VCaP (cell line): Measurements from ENCODE around the gene KRTAP12-2.

Source experiments
- H3K27ac ChIP-seq: fragments of 450-650 bp; 2 replicates; pipeline ENCODE4 v1.5.1; 2017
- TF ChIP-seq, protein P1 (sequence below): fragments of 450-650 bp; conservative IDR thresholded peaks from 2 replicates; pipeline ENCODE4 v1.5.1; 2017; ENCODE audit warnings: mild to moderate bottlenecking, moderate library complexity

KRTAP12-2 gene

GRCh38 chr21:44706026-44706705, 39.4 kb upstream of the KRTAP12-2 start:
- TF ChIP-seq, protein P1, sequence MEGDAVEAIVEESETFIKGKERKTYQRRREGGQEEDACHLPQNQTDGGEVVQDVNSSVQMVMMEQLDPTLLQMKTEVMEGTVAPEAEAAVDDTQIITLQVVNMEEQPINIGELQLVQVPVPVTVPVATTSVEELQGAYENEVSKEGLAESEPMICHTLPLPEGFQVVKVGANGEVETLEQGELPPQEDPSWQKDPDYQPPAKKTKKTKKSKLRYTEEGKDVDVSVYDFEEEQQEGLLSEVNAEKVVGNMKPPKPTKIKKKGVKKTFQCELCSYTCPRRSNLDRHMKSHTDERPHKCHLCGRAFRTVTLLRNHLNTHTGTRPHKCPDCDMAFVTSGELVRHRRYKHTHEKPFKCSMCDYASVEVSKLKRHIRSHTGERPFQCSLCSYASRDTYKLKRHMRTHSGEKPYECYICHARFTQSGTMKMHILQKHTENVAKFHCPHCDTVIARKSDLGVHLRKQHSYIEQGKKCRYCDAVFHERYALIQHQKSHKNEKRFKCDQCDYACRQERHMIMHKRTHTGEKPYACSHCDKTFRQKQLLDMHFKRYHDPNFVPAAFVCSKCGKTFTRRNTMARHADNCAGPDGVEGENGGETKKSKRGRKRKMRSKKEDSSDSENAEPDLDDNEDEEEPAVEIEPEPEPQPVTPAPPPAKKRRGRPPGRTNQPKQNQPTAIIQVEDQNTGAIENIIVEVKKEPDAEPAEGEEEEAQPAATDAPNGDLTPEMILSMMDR = no peak
- H3K27ac ChIP-seq = no peak overlapping the region

GRCh38 chr21:44704636-44705001, 37.9 kb upstream of the KRTAP12-2 start:
- TF ChIP-seq, protein P1 = no peak

DNA sequence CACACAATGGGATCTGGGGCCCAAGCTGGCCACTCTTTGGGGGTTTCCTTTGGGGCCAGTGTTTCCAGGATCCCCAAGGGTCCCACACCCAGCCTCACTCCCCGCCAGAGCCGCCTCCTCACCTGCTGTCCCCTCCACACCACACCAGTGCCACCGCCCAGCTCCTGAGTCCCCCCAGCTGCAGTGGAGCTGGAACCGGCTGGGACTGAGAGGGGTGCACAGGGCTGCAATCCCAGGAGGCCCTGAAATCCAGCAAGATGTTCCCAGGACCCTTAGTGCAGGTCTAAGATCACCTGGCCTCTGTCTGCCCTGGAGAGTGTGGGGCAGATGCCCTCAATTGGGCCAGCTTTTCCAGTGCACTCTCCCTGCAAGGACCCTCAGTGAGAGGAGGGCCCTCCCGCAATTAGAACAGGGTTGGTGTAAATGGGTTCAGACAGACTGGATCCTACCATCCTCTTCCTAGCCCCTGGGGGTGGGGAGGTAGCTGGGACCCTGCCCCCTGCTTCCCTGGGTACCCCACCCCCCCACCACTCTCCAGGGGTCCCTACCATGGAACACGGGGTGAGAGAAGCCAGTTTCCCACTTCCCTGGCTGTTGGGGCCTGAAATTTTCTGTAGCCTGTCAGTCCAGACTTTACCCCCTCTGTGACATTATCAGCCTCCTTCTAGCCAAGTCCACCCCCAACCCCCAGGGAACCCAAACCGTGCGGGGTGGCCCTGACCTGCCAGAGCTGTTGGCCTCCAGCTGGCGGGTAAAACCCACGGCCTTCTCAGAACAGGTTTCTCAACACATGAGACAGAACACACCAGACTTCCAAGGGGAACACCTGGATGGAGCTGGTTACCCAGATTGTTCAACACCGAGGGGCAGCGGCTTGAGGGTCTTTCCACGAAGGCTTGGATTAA, 37.3 kb upstream of the KRTAP12-2 start:
- no peak overlapping the region for H3K27ac ChIP-seq

More at GRCh38 chr21:44704636-44705001, 37.9 kb upstream of the KRTAP12-2 start:
- no peak overlapping the region for H3K27ac ChIP-seq

GRCh38 chr21:44702973-44703730, 36.4 kb upstream of the KRTAP12-2 start:
- H3K27ac ChIP-seq = no peak overlapping the region
- TF ChIP-seq, protein P1 = no peak

More for the DNA sequence above, 37.3 kb upstream of the KRTAP12-2 start:
- TF ChIP-seq, protein P1 = no peak

GRCh38 chr21:44702111-44702972, 35.6 kb upstream of the KRTAP12-2 start:
- TF ChIP-seq, protein P1 = no peak
- no peak overlapping the region for H3K27ac ChIP-seq

GRCh38 chr21:44701541-44701940, 34.8 kb upstream of the KRTAP12-2 start:
- no peak overlapping the region for H3K27ac ChIP-seq
- TF ChIP-seq, protein P1 = no peak
